Progenitor cell of endocrine pancreas (in vitro differentiated cells): ENCODE results near the gene FAM110A. TPM values are rescaled to one million over a fixed set of nuclear protein-coding genes. Genes with fewer than 3 reads are reported as not detected.

ENCODE experiments used
- DNase-seq: peaks from one replicate; pipeline ENCODE4 v3.0.0; 2021; ENCODE audit warnings: low spot score; ENCODE audit not compliant: unreplicated experiment
- H3K27ac Mint-ChIP-seq: 2 replicates; pipeline ENCODE4 v1.8.0; 2021; ENCODE audit warnings: mild to moderate bottlenecking, moderate library complexity, mixed read lengths
- H3K27me3 Mint-ChIP-seq: 2 replicates; pipeline ENCODE4 v1.8.0; 2021; ENCODE audit warnings: mixed read lengths
- H3K36me3 Mint-ChIP-seq: 2 replicates; pipeline ENCODE4 v1.8.0; 2022; ENCODE audit warnings: mixed read lengths; ENCODE audit not compliant: insufficient read depth
- H3K4me1 Mint-ChIP-seq: 2 replicates; pipeline ENCODE4 v1.8.0; 2021; ENCODE audit warnings: low read depth, mixed read lengths
- H3K4me3 Mint-ChIP-seq: 2 replicates; pipeline ENCODE4 v1.8.0; 2021; ENCODE audit warnings: low read depth, mild to moderate bottlenecking, moderate library complexity, mixed read lengths
- H3K9me3 Mint-ChIP-seq: 2 replicates; pipeline ENCODE4 v1.8.0; 2021; ENCODE audit warnings: low read depth, mixed read lengths
- total RNA-seq: library from RNA; stranded (reverse); gene quantifications from 2 replicates; pipeline ENCODE4 v1.2.1, GENCODE V29; 2021
- TF ChIP-seq, protein P1 (sequence below): fragments of 200-600 bp; sonication (generic); IDR thresholded peaks from one replicate; pipeline ENCODE4 v1.5.0; 2021; ENCODE audit warnings: antibody characterized with exemption, mild to moderate bottlenecking; ENCODE audit not compliant: unreplicated experiment

Gene FAM110A
- total RNA-seq, 1 donor from 2014 or later, result 17.4 TPM

DNA sequence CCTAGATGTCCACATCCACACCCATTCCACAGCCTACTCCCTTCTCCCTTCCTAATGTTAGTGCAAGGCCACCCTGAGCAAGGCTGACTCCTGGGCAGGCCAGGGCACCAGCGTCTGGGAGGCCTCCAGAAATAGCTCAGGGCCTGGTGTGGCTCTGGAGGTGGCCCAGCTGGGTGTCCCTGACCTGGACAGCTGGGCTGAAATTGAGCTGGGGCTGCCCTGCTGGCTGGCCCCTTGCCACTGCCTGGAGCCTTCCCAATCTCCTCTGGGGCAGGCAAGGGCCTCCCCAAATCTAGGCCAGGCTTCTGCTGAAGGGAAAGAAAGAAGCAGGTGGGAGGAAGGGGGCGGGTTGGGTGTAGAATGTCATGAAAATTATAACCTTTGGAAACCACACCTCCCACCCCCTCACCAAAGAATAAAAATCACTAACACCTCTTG lies 2.1 kb downstream of the FAM110A start:
- no peak for DNase-seq
- Mint-ChIP-seq H3K36me3 (no peaks in the 10 kb centered on the region), H3K9me3 (peaks cover 4% of the 10 kb centered on the region), H3K27ac (no peak overlapping the region), H3K27me3 (peaks cover 9% of the 10 kb centered on the region), H3K4me3 (no peak overlapping the region), H3K4me1 (peaks cover 9% of the 10 kb centered on the region)
- TF ChIP-seq, protein P1, sequence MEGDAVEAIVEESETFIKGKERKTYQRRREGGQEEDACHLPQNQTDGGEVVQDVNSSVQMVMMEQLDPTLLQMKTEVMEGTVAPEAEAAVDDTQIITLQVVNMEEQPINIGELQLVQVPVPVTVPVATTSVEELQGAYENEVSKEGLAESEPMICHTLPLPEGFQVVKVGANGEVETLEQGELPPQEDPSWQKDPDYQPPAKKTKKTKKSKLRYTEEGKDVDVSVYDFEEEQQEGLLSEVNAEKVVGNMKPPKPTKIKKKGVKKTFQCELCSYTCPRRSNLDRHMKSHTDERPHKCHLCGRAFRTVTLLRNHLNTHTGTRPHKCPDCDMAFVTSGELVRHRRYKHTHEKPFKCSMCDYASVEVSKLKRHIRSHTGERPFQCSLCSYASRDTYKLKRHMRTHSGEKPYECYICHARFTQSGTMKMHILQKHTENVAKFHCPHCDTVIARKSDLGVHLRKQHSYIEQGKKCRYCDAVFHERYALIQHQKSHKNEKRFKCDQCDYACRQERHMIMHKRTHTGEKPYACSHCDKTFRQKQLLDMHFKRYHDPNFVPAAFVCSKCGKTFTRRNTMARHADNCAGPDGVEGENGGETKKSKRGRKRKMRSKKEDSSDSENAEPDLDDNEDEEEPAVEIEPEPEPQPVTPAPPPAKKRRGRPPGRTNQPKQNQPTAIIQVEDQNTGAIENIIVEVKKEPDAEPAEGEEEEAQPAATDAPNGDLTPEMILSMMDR, result no peak

DNA sequence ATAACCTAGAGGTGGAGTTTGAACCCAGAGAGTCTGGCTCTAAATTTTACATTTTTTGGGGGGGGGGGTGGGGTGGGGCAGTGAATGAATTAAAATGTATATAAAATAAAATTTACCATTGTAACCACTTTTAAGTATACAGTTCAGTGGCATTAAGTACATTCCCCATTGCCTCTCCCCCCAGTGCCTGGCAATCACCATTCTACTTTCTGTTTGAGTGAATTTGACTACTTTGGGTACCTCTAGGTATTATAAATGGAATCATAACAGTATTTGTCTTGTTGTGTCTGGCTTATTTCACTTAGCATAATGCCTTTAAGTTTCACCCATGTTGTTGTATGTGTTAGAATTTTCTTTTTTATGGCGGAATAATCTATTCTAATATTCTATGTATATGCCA lies 2.7 kb downstream of the FAM110A start:
- TF ChIP-seq, protein P1, result no peak
- Mint-ChIP-seq H3K36me3 (no peaks in the 10 kb centered on the region), H3K27me3 (peaks cover 9% of the 10 kb centered on the region), H3K27ac (no peak overlapping the region), H3K4me1 (peaks cover 9% of the 10 kb centered on the region), H3K9me3 (peaks cover 4% of the 10 kb centered on the region), H3K4me3 (no peak overlapping the region)
- no peak for DNase-seq

DNA sequence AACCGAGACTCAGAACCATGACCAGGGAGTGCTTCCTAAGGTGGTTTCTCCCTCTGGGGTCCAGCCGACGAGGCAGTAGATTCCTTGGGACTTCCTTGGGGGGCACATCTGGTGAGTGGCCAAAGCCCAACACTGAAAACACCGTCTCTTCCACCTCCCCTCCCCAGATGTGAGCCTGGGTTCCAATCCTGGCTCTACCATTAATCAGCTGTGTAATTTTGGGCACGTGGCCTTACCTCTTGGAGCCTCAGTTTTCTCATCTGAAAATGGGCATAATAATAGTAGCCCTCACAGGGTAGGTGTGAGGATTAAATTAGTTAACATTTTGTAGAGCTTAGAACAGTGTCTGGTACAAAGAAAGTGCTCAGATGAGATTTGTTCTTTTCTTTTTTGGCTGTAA lies 5.5 kb downstream of the FAM110A start:
- Mint-ChIP-seq H3K36me3 (no peaks in the 10 kb centered on the region), H3K9me3 (peaks cover 4% of the 10 kb centered on the region), H3K4me1 (peaks cover 12% of the 10 kb centered on the region), H3K27me3 (peaks cover 12% of the 10 kb centered on the region), H3K27ac (no peak overlapping the region), H3K4me3 (no peak overlapping the region)
- no peak for DNase-seq
- TF ChIP-seq, protein P1, result no peak

DNA sequence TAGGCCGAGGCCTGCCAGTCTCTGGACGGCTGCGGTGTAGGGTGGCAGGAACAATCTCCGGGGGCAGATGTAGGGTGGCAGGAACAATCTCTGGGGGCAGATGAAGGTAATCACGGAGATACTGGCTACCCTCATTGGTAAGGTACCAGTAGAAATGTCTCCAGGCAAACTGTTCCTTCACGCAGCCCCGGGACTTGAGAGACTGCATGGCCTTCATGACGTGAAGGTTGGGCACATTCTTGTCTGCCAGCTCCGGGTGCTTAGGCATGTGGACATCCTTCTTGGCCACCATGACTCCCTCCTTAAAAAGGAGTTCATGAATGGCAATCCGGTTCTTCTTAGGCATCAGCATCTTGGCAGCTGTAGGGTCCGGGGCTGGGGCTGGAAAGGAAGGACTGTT lies 6.1 kb downstream of the FAM110A start:
- TF ChIP-seq, protein P1, result no peak
- Mint-ChIP-seq H3K36me3 (no peaks in the 10 kb centered on the region), H3K9me3 (peaks cover 4% of the 10 kb centered on the region), H3K4me3 (peak overlapping the region; percentile 62), H3K27ac (no peak overlapping the region), H3K4me1 (peaks cover 11% of the 10 kb centered on the region), H3K27me3 (peaks cover 7% of the 10 kb centered on the region)
- DNase-seq, result no peak

DNA sequence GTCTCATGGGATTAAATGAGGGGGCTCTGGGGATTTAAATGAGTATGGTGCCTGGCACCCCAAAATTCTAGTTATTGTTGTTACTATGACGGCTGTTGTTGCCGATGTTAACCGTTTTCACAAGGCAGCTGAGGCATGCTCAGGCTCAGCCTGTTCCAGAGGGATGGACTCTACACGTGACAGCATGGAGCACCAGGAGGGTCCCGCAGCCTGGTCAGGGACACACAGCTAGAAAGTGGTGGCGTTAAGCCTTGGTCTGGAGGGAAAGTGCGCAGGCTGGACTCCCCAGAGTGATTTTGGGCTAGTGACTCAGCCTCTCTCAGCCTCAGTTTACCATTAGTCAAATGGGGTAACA lies 7.0 kb downstream of the FAM110A start:
- H3K36me3 Mint-ChIP-seq, result no peaks in the 10 kb centered on the region
- H3K9me3 Mint-ChIP-seq, result peaks cover 4% of the 10 kb centered on the region
- peaks cover 3% of the 10 kb centered on the region for H3K27me3 Mint-ChIP-seq
- TF ChIP-seq, protein P1, result no peak
- H3K4me1 Mint-ChIP-seq, result peaks cover 10% of the 10 kb centered on the region
- no peak for DNase-seq
- H3K4me3 Mint-ChIP-seq, result peak overlapping the region; percentile 74
- H3K27ac Mint-ChIP-seq, result peak overlapping the region; percentile 52
